HL-60 (cell line): ENCODE results near the gene HYPK.
A peak's percentile ranks its signal among the peaks of the same experiment; 100 is the strongest.
"Not testable (repeated sequence)": the region's sequence is repeated elsewhere in the genome, so short reads cannot be mapped to it uniquely, and the experiment has no call there.

Source experiments
- DNase-seq, 2 experiments: peaks; one replicate each; pipeline ENCODE4 v3.0.0-alpha.2; 2010 to 2020; ENCODE audit warnings: low read depth in 1 of 2, low spot score in 1 of 2
- H3K27ac ChIP-seq: fragments of 250-450 bp; sonication (Bioruptor Pico); replicated peaks from 2 replicates; pipeline ENCODE4 v1.5.1; 2020; ENCODE audit warnings: mild to moderate bottlenecking, moderate library complexity
- H3K27me3 ChIP-seq: fragments of 250-450 bp; sonication (Bioruptor Pico); 2 replicates; pipeline ENCODE4 v1.5.1; 2021; ENCODE audit warnings: mild to moderate bottlenecking, moderate library complexity; ENCODE audit not compliant: insufficient read depth, poor library complexity, severe bottlenecking
- H3K4me3 ChIP-seq: replicated peaks from 2 replicates; pipeline ENCODE4 v1.5.1; 2011; ENCODE audit warnings: mild to moderate bottlenecking, control low read depth, low read length; ENCODE audit not compliant: insufficient read depth
- CTCF ChIP-seq: IDR thresholded peaks from one replicate; pipeline ENCODE4 v1.5.1; 2011; ENCODE audit warnings: low read length, control low read depth, inconsistent platforms; ENCODE audit not compliant: insufficient read depth
- GABPA ChIP-seq: IDR thresholded peaks from 2 replicates; pipeline ENCODE4 v1.6.1; 2012; ENCODE audit warnings: low read depth
- POLR2AphosphoS5 ChIP-seq: IDR thresholded peaks from 2 replicates; pipeline ENCODE4 v1.6.1; 2012; ENCODE audit warnings: low read depth
- REST ChIP-seq: IDR thresholded peaks from 2 replicates; pipeline ENCODE4 v1.6.1; 2012; ENCODE audit warnings: low read depth; ENCODE audit not compliant: insufficient replicate concordance
- SPI1 ChIP-seq: IDR thresholded peaks from 2 replicates; pipeline ENCODE4 v1.6.1; 2012; ENCODE audit warnings: low read depth, mild to moderate bottlenecking, borderline replicate concordance

Gene HYPK

GRCh38 chr15:43828061-43828657 lies 27.8 kb downstream of the HYPK start:
- no peak for TF ChIP-seq CTCF
- TF ChIP-seq POLR2AphosphoS5 = no peak
- TF ChIP-seq GABPA = no peak
- no peak for TF ChIP-seq REST
- no peak for TF ChIP-seq SPI1
- no peak for DNase-seq
- Histone ChIP-seq H3K4me3 (peak overlapping the region; percentile 83), H3K27ac (peak overlapping the region; percentile 85), H3K27me3 (no peaks in the 10 kb centered on the region)

GRCh38 chr15:43829951-43830540 lies 29.6 kb downstream of the HYPK start:
- not testable (repeated sequence) for H3K27me3 ChIP-seq, H3K27ac ChIP-seq, H3K4me3 ChIP-seq, DNase-seq

GRCh38 chr15:43830691-43831275 lies 30.4 kb downstream of the HYPK start:
- H3K27me3 ChIP-seq, H3K27ac ChIP-seq, H3K4me3 ChIP-seq, DNase-seq: not testable (repeated sequence)

- not testable (repeated sequence) for H3K4me3 ChIP-seq, H3K27ac ChIP-seq, H3K27me3 ChIP-seq, DNase-seq
Measured at GRCh38 chr15:43831519-43832052, 31.2 kb downstream of the HYPK start.

GRCh38 chr15:43832485-43832884 lies 32.1 kb downstream of the HYPK start:
- DNase-seq, H3K4me3 ChIP-seq, H3K27ac ChIP-seq, H3K27me3 ChIP-seq: not testable (repeated sequence)

GRCh38 chr15:43845421-43845820 lies 45.0 kb downstream of the HYPK start:
- H3K27me3 ChIP-seq = no peaks in the 10 kb centered on the region
- TF ChIP-seq SPI1 (no peak), REST (no peak), POLR2AphosphoS5 (no peak), CTCF (no peak), GABPA (no peak)
- H3K4me3 ChIP-seq = no peak overlapping the region
- no peak for DNase-seq
- no peak overlapping the region for H3K27ac ChIP-seq
